K562 (cell line): ENCODE data around the gene CCDC92. TPM values are rescaled to one million over a fixed set of nuclear protein-coding genes. Genes with fewer than 3 reads are reported as not detected.

Source experiments
- ATAC-seq: fragments of 200-7000 bp; cut with Tn5 transposase; 3 replicates; pipeline ENCODE4 v1.9.1; 2020; ENCODE audit warnings: moderate library complexity
- BruUV-seq: library from RNA; stranded (reverse); fragments of 400-500 nt; replicated peaks from 2 replicates; lab custom pipeline; 2021; lab: Mats Ljungman, UMichigan
- CTCF ChIA-PET: fragments of 300-600 bp; formaldehyde crosslinking; extraction: SDS; loops from one replicate; lab custom pipeline; 2021; ENCODE audit warnings: low intra/inter-chr PET ratio; lab: Yijun Ruan, JAX
- POLR2A ChIA-PET: fragments of 300-600, 350-650 bp; sonication (Branson Sonifier 250); formaldehyde crosslinking; extraction: SDS; loops from one replicate; lab custom pipeline; 2021; ENCODE audit warnings: antibody characterized with exemption, inconsistent platforms; lab: Yijun Ruan, JAX
- DNase-seq, 4 experiments: peaks; one replicate each; pipeline versions ENCODE4 v3.0.0 to v3.0.0-alpha.2; 2011 to 2018; ENCODE audit warnings: low spot score in 3 of 4, mixed read lengths in 3 of 4; ENCODE audit errors: extremely low read depth in 1 of 4
- FAIRE-seq: peaks from 2 replicates; lab custom pipeline; 2011; peaks lifted over from hg19 to GRCh38; lab: Jason Lieb, UNC
- H2AFZ ChIP-seq: 2 replicates; pipeline ENCODE4 v1.6.0; 2011; ENCODE audit warnings: low read depth, low read length, control low read depth, inconsistent platforms
- H3K27ac ChIP-seq: fragments of 200-600 bp; 3 replicates; pipeline ENCODE4 v1.8.0; 2011; ENCODE audit warnings: low read depth, mild to moderate bottlenecking, control low read depth, inconsistent platforms, low read length, moderate library complexity, mixed read lengths; ENCODE audit errors: extremely low read depth
- H3K27me3 ChIP-seq, 2 experiments: fragments of 300-600 bp in 1 of 2; 2 replicates in 1 of 2; 3 replicates in 1 of 2; pipeline versions ENCODE4 v1.6.0 to v1.8.0; 2011; ENCODE audit warnings: inconsistent platforms in 2 of 2, low read length in 2 of 2, mild to moderate bottlenecking in 1 of 2, mixed read lengths in 1 of 2, moderate library complexity in 1 of 2; ENCODE audit not compliant: control insufficient read depth in 2 of 2, insufficient read depth in 2 of 2
- H3K36me3 ChIP-seq: fragments of 300-600 bp; 3 replicates; pipeline ENCODE4 v1.8.0; 2011; ENCODE audit warnings: mild to moderate bottlenecking, low read length, inconsistent platforms; ENCODE audit not compliant: control insufficient read depth, insufficient read depth
- H3K4me1 ChIP-seq, 2 experiments: fragments of 200-600 bp in 1 of 2; replicated peaks in 1 of 2; 2 replicates in 1 of 2; 3 replicates in 1 of 2; pipeline versions ENCODE4 v1.5.1 to v1.8.0; 2011; ENCODE audit warnings: inconsistent platforms in 2 of 2, low read length in 2 of 2, mild to moderate bottlenecking in 1 of 2, mixed read lengths in 1 of 2, moderate library complexity in 1 of 2; ENCODE audit not compliant: control insufficient read depth in 2 of 2, insufficient read depth in 2 of 2
- H3K4me2 ChIP-seq: 2 replicates; pipeline ENCODE4 v1.6.1; 2011; ENCODE audit warnings: low read length, control low read depth, inconsistent platforms, mixed read lengths; ENCODE audit not compliant: insufficient read depth
- H3K4me3 ChIP-seq: fragments of 200-600 bp; sonication (generic), shearing (Covaris generic); 2 replicates; pipeline ENCODE4 v1.5.1; 2016; ENCODE audit warnings: control low read depth, inconsistent platforms
- H3K79me2 ChIP-seq: fragments of 200-600 bp; 3 replicates; pipeline ENCODE4 v1.8.0; 2011; ENCODE audit warnings: low read length, inconsistent platforms; ENCODE audit not compliant: control insufficient read depth, insufficient read depth
- H3K9ac ChIP-seq, 2 experiments: 2 replicates each; pipeline versions ENCODE4 v1.6.0 to v1.6.1; 2011; ENCODE audit warnings: low read depth in 2 of 2, low read length in 2 of 2, control low read depth in 1 of 2, inconsistent platforms in 1 of 2, mild to moderate bottlenecking in 1 of 2, mixed read lengths in 1 of 2; ENCODE audit not compliant: insufficient read depth in 1 of 2
- H3K9me1 ChIP-seq: one replicate; pipeline ENCODE4 v1.6.0; 2011; ENCODE audit warnings: inconsistent platforms, mild to moderate bottlenecking, low read length, moderate library complexity; ENCODE audit not compliant: control insufficient read depth, insufficient read depth
- H3K9me3 ChIP-seq: replicated peaks from 2 replicates; pipeline ENCODE4 v1.5.1; 2011; ENCODE audit warnings: low read depth, low read length, inconsistent platforms; ENCODE audit not compliant: control insufficient read depth, insufficient read depth
- H4K20me1 ChIP-seq: replicated peaks from 2 replicates; pipeline ENCODE4 v1.6.1; 2011; ENCODE audit warnings: low read length, inconsistent platforms, mixed read lengths; ENCODE audit not compliant: control insufficient read depth, insufficient read depth
- GABPA ChIP-seq: fragments of 200-800 bp; sonication (Bioruptor generic); conservative IDR thresholded peaks from 2 replicates; pipeline ENCODE4 v1.6.1; 2016; ENCODE audit warnings: low read depth, missing genetic modification characterization, missing compliant biosample characterization
- MEF2A ChIP-seq: IDR thresholded peaks from 2 replicates; pipeline ENCODE4 v1.6.1; 2011; ENCODE audit warnings: low read depth, mild to moderate bottlenecking, low read length, moderate library complexity; ENCODE audit not compliant: control insufficient read depth
- MEF2D ChIP-seq: conservative IDR thresholded peaks from 2 replicates; pipeline ENCODE4 v1.6.1; 2016; ENCODE audit warnings: low read depth, missing genetic modification characterization, missing compliant biosample characterization
- POLR2A ChIP-seq: fragments of 450-650 bp; conservative IDR thresholded peaks from 2 replicates; pipeline ENCODE4 v1.6.1; 2016
- POLR2AphosphoS5 ChIP-seq: IDR thresholded peaks from 2 replicates; pipeline ENCODE4 v1.6.1; 2011; ENCODE audit warnings: mild to moderate bottlenecking, low read depth, low read length, moderate library complexity; ENCODE audit not compliant: control insufficient read depth, insufficient read depth
- PREB ChIP-seq: sonication (generic); formaldehyde crosslinking; IDR thresholded peaks from 2 replicates; pipeline ENCODE4 v1.8.1; 2023; ENCODE audit warnings: mild to moderate bottlenecking, missing genetic modification reagents
- RHOXF2B ChIP-seq: fragments of 250-450 bp; sonication (Bioruptor Pico); conservative IDR thresholded peaks from 2 replicates; pipeline ENCODE4 v1.5.1; 2021
- SRSF3 ChIP-seq: fragments of 200-400 bp; formaldehyde crosslinking; IDR thresholded peaks from 2 replicates; pipeline ENCODE4 v1.6.1; 2016; ENCODE audit warnings: mild to moderate bottlenecking, low read length, moderate library complexity; ENCODE audit not compliant: insufficient read depth
- ZBTB5 ChIP-seq: fragments of 450-650 bp; IDR thresholded peaks from 2 replicates; pipeline ENCODE4 v1.6.1; 2017; ENCODE audit warnings: antibody characterized with exemption
- ZNF175 ChIP-seq: fragments of 200-800 bp; sonication (Bioruptor generic); IDR thresholded peaks from 2 replicates; pipeline ENCODE4 v1.6.1; 2016; ENCODE audit warnings: low read depth, mild to moderate bottlenecking, missing genetic modification characterization, missing compliant biosample characterization
- ZNF518B ChIP-seq: fragments of 250-450 bp; sonication (Bioruptor Pico); IDR thresholded peaks from 2 replicates; pipeline ENCODE4 v1.5.0; 2021; ENCODE audit warnings: mild to moderate bottlenecking, moderate library complexity
- ZNF583 ChIP-seq: fragments of 250-450 bp; sonication (Bioruptor Pico); IDR thresholded peaks from 2 replicates; pipeline ENCODE4 v1.4.0; 2020
- WGBS: fragments of 100-300 bp; shearing (Covaris generic); methylation state at CpG from one replicate; pipeline ENCODE4 v1.1.6; 2016; ENCODE audit warnings: low coverage, mixed read lengths; ENCODE audit not compliant: insufficient coverage; ENCODE audit errors: missing lambda C conversion rate; 5-methylcytosine and 5-hydroxymethylcytosine counted together
- in situ Hi-C: fragments of 300-500 bp; cut with MboI; formaldehyde crosslinking; loops from 4 replicates; pipeline ENCODE4 v1.15.0; 2018; ENCODE audit warnings: inconsistent platforms, mixed read lengths
- intact Hi-C: fragments of 100-400 bp; cut with micrococcal nuclease; formaldehyde crosslinking; loops from 2 replicates; pipeline ENCODE4 v1.14.2; 2022
- polyA plus RNA-seq, 8 experiments: library from polyadenylated mRNA; depleted of rRNA in 4 of 8; stranded (reverse) in 5 of 8; unstranded in 3 of 8; fragments of >200 nt; fragmentation: Nextera tagmentation in 2 of 8; fragmentation: Illumina TruSeq in 1 of 8; extraction: Ambion mirVana in 2 of 8; extraction: Trizol in 1 of 8; gene quantifications; 2 replicates each; pipeline versions ENCODE4 v1.2.1 to v1.2.3, GENCODE V29; 2011 to 2014; ENCODE audit warnings: inconsistent platforms in 1 of 8, missing spikeins in 1 of 8
- total RNA-seq, 7 experiments: library from RNA; depleted of rRNA in 6 of 7; stranded (reverse); fragments of >200 nt in 6 of 7; fragmentation: Illumina TruSeq in 2 of 7; extraction: Trizol in 2 of 7; gene quantifications; 2 replicates each; pipeline versions ENCODE4 v1.2.1 to v1.2.3, GENCODE V29; 2011 to 2021; ENCODE audit warnings: low replicate concordance in 1 of 7
- TF ChIP-seq, protein P1 (sequence below), 2 experiments: fragments of 450-650 bp in 1 of 2; IDR thresholded peaks; 2 replicates each; pipeline ENCODE4 v1.6.1; 2011 to 2017; ENCODE audit warnings: low read depth in 2 of 2, antibody characterized with exemption in 1 of 2, borderline replicate concordance in 1 of 2, low read length in 1 of 2, mild to moderate bottlenecking in 1 of 2, mixed read lengths in 1 of 2; ENCODE audit not compliant: control insufficient read depth in 1 of 2

Gene CCDC92
- total and polyA plus RNA-seq, 9 of the 15 experiments (the other 6 are each of a cell fraction or from before 2014, with no cell fraction given) = 0.27 to 5.9 (median 2.1) TPM

DNA sequence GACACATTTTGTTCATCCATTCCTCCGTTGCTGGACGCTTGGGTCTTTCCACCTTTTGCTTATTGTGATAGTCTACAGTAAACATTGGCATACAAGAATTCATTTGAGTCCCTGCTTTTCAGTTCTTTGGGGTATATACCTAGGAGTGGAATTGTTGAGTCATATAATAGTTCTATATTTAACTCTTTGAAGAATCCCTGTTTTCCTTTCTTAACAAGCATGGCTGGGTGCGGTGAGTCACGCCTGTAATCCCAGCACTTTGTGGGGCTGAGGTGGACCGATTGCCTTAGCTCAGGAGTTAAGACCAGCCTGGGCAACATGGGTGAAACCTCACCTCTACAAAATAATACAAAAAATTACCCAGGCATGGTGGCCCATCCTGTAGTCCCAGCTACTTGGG is 75.4 kb downstream of the CCDC92 start:
- no TSS peak for BruUV-seq
- Histone ChIP-seq H3K4me2 (no peak overlapping the region), H3K4me1 (peaks cover 0 to 4% of the 10 kb centered on the region in 2 experiments; a peak in 1 of 5 replicates), H3K27ac (no peak overlapping the region), H3K4me3 (no peak overlapping the region), H3K9me1 (no peaks in the 10 kb centered on the region), H3K9me3 (no peaks in the 10 kb centered on the region), H4K20me1 (no peaks in the 10 kb centered on the region; the same call in none of the 2 replicates), H3K36me3 (no peaks in the 10 kb centered on the region), H3K79me2 (no peaks in the 10 kb centered on the region), H3K9ac (no peak overlapping the region), H3K27me3 (peaks cover 64 to 81% of the 10 kb centered on the region in 2 experiments), H2AFZ (no peak overlapping the region)
- DNase-seq (no peak), FAIRE-seq (no peak), ATAC-seq (no peak)
- intact Hi-C loops = no loop called here
- ChIA-PET CTCF (no interaction called here), POLR2A (no interaction called here)
- WGBS = 2% methylated on average over 5 of the region's 5 CpGs
- in situ Hi-C loops = no loop called here
- no peak for TF ChIP-seq ZNF518B (CRISPR knock-in tag)
- no peak for TF ChIP-seq ZNF175 (CRISPR knock-in tag)
- no peak for TF ChIP-seq RHOXF2B (CRISPR knock-in tag)
- no peak for TF ChIP-seq POLR2A
- 0 out of 2 replicates have a peak, but pooled peaks have one; percentile 53 for TF ChIP-seq MEF2D
- TF ChIP-seq ZBTB5 = no peak
- no peak for TF ChIP-seq POLR2AphosphoS5
- no peak for TF ChIP-seq SRSF3
- TF ChIP-seq MEF2A = 0 out of 2 replicates have a peak, but pooled peaks have one; percentile 38
- TF ChIP-seq, protein P1, sequence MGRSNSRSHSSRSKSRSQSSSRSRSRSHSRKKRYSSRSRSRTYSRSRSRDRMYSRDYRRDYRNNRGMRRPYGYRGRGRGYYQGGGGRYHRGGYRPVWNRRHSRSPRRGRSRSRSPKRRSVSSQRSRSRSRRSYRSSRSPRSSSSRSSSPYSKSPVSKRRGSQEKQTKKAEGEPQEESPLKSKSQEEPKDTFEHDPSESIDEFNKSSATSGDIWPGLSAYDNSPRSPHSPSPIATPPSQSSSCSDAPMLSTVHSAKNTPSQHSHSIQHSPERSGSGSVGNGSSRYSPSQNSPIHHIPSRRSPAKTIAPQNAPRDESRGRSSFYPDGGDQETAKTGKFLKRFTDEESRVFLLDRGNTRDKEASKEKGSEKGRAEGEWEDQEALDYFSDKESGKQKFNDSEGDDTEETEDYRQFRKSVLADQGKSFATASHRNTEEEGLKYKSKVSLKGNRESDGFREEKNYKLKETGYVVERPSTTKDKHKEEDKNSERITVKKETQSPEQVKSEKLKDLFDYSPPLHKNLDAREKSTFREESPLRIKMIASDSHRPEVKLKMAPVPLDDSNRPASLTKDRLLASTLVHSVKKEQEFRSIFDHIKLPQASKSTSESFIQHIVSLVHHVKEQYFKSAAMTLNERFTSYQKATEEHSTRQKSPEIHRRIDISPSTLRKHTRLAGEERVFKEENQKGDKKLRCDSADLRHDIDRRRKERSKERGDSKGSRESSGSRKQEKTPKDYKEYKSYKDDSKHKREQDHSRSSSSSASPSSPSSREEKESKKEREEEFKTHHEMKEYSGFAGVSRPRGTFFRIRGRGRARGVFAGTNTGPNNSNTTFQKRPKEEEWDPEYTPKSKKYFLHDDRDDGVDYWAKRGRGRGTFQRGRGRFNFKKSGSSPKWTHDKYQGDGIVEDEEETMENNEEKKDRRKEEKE (IDR thresholded peaks at IDR 0.05; ENCODE audit: borderline replicate concordance in 1 of 2, control insufficient read depth in 1 of 2, low read depth in 2 of 2, low read length in 1 of 2) = no peak
- no peak for TF ChIP-seq PREB (CRISPR knock-in tag)
- no peak for TF ChIP-seq ZNF583
- no peak for TF ChIP-seq GABPA (tag)
